ENCODE data around the gene RALA.

The RALA gene

DNA sequence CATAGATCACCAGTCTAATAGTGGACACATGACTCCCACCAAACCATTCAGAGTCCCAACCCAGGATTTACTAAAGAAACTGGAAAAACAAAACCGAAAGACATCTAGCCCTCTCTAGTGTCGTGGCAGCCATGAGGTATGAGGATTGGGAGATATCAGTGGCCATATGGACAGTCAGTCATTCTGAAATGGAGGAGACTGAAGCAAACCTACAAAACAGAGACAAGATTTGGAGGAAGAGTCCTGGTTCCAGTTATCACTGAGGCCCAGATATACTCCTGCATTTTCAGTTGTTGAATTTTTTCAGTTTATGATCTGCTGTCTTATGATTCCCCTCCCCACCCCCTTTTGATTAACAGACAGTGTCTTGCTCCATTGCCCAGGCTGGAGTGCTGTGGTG, 9.1 kb upstream of the RALA start:
- DNase-seq: no peak

DNA sequence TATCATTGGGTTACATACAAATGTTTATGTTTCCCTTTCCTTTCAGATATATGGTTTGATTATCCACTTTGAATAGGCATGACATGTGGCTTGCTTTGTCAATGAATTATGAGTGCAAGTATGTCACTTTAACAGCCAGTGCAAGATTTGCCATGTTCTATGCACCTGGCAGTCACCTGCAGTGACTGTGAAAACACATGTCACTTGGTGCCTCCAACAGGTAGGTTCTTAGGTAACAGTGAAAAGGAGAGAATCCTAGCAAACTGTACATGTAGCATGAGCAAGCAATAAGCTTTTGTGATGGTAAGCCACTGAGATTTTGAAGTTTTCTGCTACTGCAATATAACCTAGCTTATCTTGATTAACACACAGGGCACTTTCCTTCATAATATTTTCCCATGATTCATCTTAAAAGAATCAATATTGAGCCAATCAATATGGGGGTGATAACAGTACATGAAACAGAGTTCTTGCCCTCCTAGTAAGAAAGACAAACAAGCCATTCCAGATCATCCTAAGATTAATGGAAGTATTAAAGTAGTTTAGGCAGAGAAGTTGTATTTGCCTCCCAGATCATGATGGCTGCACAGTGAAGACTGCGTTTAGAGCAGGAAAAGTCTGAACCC, 7.9 kb upstream of the RALA start:
- no peak for DNase-seq

DNA sequence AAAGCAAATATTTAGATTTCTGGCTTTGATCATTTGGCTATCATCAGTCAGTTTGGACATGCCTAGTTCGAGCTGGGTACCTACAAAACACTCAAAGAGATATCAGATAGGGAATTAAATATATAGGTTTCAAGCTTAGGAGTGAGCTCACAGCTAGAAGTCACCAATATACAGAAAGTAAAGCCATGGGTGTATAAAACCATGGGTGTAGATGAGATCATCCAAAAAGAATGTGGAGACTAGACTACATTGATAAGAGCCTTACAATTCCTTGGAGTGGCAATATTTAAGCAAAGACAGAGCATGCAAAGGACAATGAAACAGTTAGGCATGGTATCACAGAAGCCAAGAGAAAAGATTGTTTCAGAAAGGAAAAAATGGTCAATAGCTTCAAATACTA, 7.2 kb upstream of the RALA start:
- no peak for DNase-seq

DNA sequence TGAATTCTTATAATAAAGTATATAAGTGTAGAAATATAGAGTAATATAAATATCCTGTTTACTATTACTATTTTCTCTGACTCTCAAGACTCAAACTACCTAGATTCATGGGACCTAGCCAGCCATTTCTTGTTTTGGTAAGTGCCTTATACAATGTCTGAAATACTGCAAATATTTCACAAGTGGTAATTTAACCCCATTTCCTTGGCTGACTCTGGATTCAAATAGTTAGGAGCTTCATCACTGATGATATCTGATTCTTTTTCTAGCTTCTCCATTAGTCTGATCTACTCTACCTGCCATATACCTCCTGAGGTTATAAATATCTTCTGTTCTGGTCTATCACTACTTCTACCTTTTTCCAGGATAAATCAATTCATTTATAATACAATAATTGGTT, 6.4 kb upstream of the RALA start:
- DNase-seq: no peak

DNA sequence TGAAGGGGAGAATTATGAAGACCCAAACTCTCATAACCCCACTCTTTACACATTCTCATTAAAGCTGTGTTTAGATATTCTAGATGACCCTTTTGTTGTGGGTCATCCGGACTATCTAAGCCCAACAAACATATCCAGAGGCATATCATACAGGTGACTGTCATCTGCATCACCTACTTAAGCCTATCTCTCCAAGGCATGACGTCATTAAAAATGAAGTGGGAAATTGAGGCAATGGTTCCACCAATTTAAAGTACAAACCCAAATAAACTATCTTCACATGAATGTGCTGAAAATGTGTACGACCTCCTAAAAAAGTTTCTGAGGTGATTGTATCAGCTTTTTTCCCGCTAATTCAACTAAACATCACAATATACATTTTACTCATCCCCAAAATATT, 4.5 kb upstream of the RALA start:
- no peak for DNase-seq

DNA sequence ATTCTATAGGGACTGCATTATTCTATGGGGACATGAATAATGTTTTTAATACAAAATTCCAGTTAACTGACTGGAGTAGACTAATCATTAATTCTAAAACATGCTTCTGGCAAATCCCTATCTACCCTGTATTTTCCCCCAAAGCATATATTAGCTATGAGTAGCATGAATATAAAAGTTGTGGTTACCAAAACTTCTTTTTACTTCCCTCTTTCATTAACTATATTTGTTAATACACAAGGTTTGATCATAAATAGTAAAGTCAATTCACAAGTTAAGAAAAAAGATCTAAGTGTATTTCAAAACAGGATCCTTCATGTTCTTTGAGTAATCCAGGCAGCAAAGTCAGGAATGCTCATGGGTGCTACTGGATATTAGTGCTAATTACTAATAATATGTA, 2.9 kb upstream of the RALA start:
- no peak for DNase-seq

DNA sequence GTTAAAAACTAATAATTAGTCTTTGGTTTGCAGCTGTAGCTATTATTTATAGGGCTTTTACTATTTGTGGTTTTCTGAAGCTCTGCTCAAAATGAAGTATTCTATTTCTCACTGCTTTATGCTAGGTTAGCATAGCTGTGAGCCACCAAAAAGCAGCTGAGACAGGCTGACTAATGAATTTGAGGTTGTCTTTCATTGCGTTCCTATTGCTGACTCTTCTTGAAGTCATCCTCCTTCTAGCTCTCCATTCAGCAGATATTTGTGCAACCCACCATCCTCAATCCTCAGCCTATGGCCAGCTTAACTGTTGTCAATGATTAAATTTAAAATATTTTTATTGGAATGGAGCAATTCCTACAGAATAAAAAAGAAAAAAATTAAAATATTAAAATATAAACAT, 2.1 kb upstream of the RALA start:
- no peak for DNase-seq

DNA sequence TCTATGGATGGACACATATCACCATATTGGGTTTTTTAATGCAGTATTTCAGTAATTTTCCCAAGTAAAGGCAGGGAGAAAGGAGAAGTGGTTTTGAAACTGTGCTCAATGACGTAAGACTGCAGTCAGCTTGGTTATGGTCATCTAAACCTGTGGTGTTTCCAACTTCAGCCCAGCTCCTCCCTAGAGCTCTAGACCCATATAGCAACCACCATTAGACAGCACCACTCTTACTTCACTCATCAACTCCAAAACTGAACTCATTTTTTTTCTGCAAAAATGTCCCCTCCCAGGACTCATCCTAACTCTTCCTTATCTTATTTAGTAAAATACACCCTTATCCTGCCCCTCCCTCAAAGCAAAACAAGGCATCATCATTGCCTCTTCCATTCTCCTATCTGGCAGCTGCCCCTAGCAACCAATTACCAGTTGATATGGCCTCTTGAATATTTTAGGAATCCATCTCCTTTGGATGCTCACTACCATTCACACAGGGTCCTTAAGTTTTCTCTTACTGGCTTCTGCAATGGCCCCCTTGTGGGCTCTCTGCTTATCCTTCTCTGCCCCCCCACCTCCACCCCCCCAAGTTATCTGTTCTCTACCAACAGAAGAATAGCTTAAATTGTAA, 1.5 kb upstream of the RALA start:
- DNase-seq: no peak

DNA sequence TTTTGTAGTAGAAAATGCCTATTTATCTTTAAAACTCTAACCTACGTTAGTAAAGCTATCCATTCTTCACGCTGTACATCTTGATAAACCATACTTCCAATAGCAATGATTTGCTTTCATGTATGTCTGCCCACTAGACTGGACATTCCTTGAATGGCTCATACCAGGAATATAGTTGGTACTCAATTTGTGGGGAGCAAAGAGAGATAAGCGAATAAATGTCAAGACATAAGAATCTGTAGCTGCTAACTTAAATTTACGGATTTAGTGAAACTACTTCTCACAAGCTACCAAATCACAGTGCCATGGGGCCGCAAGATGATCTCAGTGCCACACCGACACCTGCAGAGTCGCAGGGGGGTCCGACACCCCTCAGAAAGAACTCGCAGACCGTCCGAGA, 763 bp upstream of the RALA start:
- DNase-seq: no peak

DNA sequence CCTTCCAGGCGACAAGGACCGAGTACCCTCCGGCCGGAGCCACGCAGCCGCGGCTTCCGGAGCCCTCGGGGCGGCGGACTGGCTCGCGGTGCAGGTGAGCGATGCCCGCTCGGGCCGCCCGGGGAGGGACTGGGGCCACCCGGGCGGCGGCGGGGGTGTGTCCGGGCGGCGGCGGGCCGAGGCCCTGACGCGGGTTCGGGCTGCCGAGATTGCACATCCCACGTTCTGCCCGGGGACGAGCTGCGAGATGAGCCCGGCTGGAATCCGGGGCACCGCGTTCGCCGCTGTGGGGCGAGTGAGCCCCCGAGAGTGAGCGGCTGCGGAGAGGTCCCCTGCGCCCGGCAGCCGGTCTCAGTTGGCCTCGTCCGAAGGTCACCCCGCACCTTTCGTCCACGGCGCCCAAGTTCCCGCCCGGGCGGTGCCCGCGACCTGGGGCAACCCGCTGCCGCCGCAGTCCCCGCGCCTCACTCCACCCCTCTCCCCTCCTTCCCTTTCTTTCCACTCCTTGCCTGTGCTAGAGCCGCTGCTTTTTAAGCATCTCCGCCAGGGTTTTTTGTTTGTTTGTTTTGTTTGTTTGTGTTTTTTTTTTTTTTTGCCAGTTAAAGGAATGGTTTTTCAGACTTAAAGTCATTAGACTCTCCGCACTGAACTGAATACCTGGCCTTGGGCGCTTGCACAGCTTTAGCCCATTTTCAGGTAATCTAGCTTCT, 515 bp downstream of the RALA start:
- DNase-seq: peak; percentile 47

DNA sequence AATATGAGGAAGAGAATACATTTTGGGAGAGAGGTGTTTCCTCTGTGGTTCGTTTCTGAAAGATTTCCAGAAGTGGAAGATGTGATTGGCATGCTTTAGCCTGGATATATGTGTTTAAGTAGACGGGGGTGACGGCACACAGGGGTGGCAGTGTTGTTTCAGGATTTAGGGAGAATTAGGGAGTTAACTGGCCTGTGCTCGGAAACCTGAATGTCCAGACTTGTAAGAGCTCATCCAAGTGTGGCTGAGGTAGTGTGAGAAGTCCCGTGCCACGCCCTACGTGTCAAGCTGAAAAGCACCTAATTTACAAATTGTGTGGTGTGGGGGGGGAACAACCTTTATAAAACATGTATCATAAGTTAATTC, 1.1 kb downstream of the RALA start:
- peak; percentile 33 for DNase-seq

DNA sequence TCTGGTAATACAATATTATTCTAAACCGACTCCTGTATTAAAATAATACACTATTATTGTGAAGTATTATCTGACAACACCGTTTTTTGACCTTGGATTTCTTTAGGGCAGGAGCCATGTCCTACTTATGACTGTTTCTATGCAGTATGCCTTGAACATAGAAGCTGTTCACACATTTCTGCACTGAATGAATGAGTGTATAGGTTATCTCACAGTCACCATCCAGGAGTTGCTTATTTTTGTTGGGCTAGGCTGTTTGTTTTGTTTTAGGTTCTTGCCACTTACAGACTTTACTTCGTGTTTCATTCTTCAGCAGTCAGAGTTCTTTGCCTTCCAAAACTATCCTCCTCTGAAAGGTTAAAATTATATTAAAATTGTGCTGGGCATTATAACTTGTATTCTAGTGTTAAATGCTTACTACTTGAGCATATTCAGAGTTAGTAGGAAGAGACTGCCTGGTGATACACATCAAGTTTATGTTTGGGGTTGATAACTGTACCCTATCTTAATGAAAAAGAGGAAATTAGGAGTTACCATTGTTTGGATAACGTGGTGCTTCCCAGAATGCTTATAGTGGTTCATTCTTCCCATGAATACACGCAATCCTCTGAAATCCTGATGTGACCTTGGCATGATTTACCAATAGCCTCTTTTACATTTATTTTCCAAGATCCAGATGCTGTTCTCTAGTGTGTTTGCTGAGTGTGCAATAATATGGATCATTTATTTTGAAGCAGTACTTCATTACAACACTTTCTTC, 1.7 kb downstream of the RALA start:
- no peak for DNase-seq

DNA sequence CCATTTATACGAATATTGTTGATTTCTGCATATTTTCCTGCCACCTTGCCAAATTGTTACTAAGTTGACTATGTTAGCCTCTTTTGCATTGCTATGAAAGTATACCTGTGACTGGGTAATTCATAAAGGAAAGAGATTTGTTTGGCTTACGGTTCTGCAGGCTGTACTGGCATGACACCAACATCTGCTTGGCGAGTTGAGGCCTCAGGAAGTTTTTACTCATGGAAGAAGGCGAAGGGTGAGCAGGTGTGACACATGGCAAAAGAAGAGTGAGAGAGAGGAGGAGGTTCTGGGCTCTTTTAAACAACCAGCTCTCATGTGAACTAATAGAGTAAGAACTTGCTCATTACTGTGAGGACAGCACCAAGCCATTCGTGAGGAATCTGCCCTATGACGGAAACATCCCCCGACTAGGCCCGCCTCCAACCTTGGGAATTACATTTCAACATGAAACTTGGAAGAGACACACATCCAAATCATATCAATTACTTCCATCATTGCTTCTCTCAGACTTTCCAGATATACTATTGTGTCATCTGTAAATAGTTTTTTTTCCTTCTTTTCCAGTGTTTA, 8.4 kb downstream of the RALA start:
- DNase-seq: peak; percentile 35

DNA sequence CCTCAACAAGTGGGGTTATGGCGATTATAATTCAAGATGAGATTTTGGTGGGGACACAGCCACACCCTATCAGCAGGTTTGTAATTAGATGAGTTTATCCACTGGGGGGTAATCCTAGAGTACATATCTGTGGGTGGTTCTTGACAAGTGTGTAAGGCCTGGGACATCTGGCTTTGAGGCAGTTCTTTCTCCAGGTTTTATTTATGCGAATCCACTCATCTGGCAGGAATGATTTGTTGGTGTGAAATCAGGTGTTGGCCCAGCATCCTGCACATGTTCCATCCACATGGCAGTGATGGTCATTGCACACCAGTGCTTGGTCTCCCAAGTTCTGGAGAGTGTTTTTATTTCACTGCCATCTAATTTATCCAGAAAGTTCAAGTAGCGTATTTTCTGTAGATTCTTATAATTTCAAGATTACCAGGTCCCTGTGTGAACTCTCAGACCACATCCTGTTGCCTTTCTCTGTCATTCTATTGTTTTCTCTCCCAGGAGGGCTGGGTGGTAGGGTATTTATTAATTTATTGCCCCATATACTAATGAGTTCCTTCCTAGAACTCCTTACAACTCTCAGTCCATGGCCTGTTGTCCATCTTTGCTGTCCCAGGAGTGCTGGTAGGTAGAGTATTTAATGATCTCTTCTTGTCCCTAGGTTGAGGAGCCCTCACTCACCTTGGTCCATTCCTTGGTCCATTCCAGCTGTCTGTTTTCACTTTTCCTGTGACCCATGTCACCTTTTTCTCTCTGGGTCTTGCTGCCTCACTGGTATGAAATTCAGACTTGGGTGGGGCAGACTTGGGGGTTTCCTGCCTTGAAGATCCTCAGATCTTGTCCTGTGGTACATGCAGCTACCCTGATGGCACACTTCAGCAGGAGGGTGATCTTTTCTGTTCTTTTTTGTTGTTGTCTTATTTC, 10.4 kb downstream of the RALA start:
- no peak for DNase-seq

DNA sequence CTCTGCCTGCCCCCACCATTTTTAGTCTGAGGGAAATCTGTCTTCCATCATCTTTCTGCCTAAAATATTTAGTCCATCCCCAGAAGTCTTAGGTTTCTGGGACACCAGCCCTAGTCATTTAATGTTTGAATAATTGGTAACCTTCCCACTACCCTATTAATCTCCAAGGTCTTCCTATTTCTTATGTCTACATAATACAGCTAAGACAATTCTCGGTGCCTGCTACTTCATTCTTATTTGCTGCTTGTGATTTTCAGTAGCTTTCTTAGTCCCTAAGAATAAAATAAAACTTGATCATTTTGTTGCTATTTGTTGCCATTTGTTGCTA, 11.1 kb downstream of the RALA start:
- no peak for DNase-seq

DNA sequence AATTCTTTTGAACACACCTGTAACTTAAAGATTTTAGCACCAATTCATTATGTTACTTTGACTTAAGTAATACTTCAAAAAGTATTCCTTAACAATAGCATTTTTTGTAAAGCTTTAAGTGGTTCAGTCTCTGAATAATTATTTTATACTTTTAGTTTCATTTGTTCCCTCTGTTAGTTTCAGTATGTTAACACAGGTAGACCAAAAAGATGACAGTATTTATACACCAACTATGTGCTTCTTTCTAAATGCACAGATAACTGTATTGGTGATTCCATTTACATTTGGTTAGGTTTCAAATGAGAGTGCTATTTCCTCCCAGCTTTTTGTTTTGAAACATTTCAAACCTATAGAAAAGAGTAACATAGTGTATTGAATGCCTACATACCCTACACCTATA, 14.0 kb downstream of the RALA start:
- DNase-seq: no peak

DNA sequence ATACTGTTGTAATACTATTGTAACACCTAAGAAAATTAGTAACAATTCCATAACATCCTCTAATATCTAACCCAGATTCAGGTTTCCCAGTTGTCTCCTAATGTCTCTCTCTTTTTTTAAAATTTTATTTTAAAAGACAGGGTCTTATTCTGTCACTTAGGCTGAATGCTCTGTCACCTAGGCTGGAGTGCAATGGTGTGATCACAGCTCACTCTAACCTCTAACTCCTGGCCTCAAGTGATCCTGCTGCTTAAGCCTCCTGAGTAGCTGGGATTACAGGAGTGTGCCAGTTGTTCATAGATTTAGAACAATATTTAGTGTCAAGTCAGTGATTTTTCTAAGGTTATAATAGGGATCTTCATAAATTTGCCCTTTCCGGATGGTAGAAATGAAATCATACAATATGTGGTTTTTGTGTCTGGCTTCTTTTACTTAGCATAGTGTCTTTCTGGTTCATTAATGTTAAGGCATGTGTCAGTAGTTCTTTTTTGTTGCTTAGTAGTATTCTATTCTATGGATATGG, 14.7 kb downstream of the RALA start:
- DNase-seq: no peak

DNA sequence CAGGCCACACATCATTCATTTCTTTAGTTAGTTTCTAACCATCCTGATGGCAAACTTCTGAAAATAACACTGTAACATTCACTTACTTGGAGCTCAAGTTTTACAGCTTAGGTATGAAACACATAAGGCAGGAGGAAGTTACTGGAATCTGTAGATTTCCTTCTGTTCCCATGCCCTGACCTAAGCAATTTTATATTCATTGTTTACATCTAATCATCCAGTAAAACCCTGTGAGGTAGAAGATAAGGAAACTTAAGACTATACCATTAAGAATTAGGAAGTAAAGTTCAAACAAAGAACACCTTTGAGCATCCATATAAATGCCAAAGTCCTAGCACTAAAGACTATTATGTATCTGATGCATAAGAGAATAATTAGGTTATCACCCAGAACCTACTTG, 19.5 kb downstream of the RALA start:
- no peak for DNase-seq

DNA sequence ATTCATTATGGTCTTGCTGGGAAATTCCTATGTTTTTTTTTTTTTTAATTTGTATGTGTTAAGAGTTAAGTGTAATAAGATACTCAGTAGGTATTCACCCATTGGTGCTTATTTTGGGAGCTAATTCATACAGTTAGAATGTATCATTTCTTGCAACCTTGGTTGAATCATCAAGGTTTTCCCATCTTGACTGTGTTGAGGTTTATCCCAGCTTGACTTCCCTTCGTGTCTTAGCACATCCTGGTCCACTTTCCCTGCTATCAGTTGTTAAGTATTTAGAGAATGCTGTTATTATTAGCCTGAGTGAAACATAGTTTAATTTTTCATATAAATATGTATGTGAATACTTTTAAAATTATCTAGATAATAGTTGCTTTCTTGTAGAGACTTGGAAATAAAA, 20.8 kb downstream of the RALA start:
- DNase-seq: no peak

DNA sequence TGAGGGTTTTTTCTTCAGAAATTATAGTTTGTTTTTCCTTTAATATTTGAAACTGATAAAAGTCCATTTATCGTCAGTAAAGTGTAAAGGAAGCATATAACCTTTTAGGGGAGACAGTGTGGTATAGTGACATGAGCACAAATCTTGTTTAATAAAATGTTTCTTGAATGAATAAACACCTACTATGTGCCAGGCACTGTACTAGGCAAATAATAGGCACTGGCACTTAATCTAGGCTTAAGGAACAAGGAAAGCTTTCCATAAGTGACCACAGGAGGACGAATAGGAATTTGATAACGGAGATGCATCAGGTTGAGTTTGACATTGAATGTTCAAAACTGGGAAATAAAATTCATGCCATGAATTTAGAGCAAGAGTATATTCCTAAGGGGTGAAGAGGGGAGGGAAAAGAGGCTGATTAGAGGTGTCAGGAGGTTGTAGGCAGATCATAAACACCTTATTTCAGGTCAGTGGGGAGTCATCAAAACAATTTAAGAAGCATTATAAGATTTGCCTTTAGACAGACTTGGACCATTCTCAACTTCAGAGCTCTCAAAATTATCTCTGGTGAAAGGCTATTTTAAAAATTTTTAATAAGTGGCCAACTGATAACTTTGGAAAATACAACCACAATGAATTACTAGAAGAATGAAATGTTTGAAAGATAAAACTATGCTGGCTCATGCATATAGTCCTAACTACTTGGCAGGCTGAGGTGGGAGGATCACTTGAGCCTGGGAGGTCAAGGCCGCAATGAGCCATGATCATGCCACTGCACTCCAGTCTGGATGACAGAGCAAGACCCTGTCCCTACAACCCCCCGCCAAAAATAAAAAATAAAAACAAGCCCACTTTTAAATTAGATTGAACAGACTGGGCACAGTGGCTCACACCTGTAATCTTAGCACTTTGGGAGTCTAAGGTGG, 22.4 kb downstream of the RALA start:
- no peak for DNase-seq

DNA sequence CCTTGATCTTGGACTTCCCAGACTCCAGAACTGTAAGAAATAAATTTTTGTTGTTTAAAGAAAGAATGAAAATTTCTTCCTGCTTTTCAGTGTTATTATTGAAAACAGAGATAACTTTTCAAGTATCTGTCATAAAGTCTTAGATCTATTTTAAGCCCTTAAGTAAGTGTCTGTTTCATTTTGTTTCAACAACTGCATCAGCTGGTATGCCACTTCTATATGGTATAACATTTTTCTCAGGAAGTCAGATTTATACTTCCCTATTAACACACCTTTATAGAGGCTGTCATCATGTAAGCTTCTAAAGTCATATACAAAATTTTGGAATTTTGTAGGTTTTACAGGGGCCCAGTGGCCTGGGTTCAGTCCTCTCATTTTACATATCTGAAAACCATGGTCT, 24.4 kb downstream of the RALA start:
- no peak for DNase-seq

Measured in femur (tissue), 1 donor.